GM12878 (cell line): ENCODE data around the gene SEMA3A. TPM values are rescaled to one million over a fixed set of nuclear protein-coding genes. Genes with fewer than 3 reads are reported as not detected.

ENCODE experiments used
- ATAC-seq: fragments of 200-7000 bp; cut with Tn5 transposase; 3 replicates; pipeline ENCODE4 v1.9.1; 2020; ENCODE audit warnings: mild to moderate bottlenecking, moderate library complexity
- BruUV-seq: library from RNA; stranded (reverse); fragments of 400-500 nt; replicated peaks from 2 replicates; lab custom pipeline; 2021; lab: Mats Ljungman, UMichigan
- CTCF ChIA-PET: fragments of 300-600 bp; sonication (Branson Sonifier 250); formaldehyde crosslinking; extraction: SDS; loops from one replicate; lab custom pipeline; 2021; ENCODE audit warnings: inconsistent platforms; lab: Yijun Ruan, JAX
- POLR2A ChIA-PET: fragments of 350-600 bp; formaldehyde crosslinking; extraction: SDS; loops from one replicate; lab custom pipeline; 2021; ENCODE audit warnings: inconsistent platforms; lab: Charles Lee
- RAD21 ChIA-PET: fragments of 300-600 bp; sonication (Branson Sonifier 250); formaldehyde crosslinking; loops from one replicate; lab custom pipeline; 2023; ENCODE audit warnings: antibody characterized with exemption; ENCODE audit not compliant: unreplicated experiment; lab: Charles Lee
- SMC1A ChIA-PET: fragments of 300-600 bp; sonication (Branson Sonifier 250); formaldehyde crosslinking; loops from one replicate; lab custom pipeline; 2023; ENCODE audit not compliant: unreplicated experiment, uncharacterized antibody; lab: Charles Lee
- DNase-seq: peaks from one replicate; pipeline ENCODE4 v3.0.0-alpha.2; 2011; ENCODE audit warnings: low read depth, low spot score
- FAIRE-seq: peaks from 3 replicates; lab custom pipeline; 2011; peaks lifted over from hg19 to GRCh38; lab: Jason Lieb, UNC
- H2AFZ ChIP-seq: 2 replicates; pipeline ENCODE4 v1.6.0; 2011; ENCODE audit warnings: low read depth, low read length, control low read depth; ENCODE audit not compliant: control insufficient read depth
- H3K27ac ChIP-seq: 2 replicates; pipeline ENCODE4 v1.5.1; 2011; ENCODE audit warnings: control low read depth; ENCODE audit not compliant: control insufficient read depth, insufficient read depth
- H3K27me3 ChIP-seq, 2 experiments: replicated peaks in 1 of 2; 2 replicates each; pipeline versions ENCODE4 v1.6.0 to v1.6.1; 2011; ENCODE audit warnings: low read length in 1 of 2; ENCODE audit not compliant: control insufficient read depth in 2 of 2, insufficient read depth in 2 of 2
- H3K36me3 ChIP-seq, 2 experiments: 2 replicates each; pipeline ENCODE4 v1.5.1; 2011; ENCODE audit warnings: low read length in 1 of 2; ENCODE audit not compliant: control insufficient read depth in 2 of 2, insufficient read depth in 2 of 2
- H3K4me1 ChIP-seq: 2 replicates; pipeline ENCODE4 v1.6.1; 2011; ENCODE audit warnings: mild to moderate bottlenecking, low read length, moderate library complexity, mixed read lengths; ENCODE audit not compliant: control insufficient read depth, insufficient read depth
- H3K4me2 ChIP-seq: 2 replicates; pipeline ENCODE4 v1.6.0; 2011; ENCODE audit warnings: control low read depth; ENCODE audit not compliant: control insufficient read depth, insufficient read depth
- H3K4me3 ChIP-seq: fragments of 200-600 bp; sonication (generic); 2 replicates; pipeline ENCODE4 v1.5.1; 2016
- H3K79me2 ChIP-seq: 2 replicates; pipeline ENCODE4 v1.6.0; 2011; ENCODE audit warnings: low read length; ENCODE audit not compliant: control insufficient read depth, insufficient read depth
- H3K9ac ChIP-seq: 2 replicates; pipeline ENCODE4 v1.8.0; 2011; ENCODE audit warnings: low read length, control low read depth, mixed read lengths; ENCODE audit not compliant: control insufficient read depth, insufficient read depth
- H3K9me3 ChIP-seq: replicated peaks from 3 replicates; pipeline ENCODE4 v1.5.1; 2011; ENCODE audit warnings: mild to moderate bottlenecking, low read length; ENCODE audit not compliant: control insufficient read depth, insufficient read depth
- H4K20me1 ChIP-seq: 2 replicates; pipeline ENCODE4 v1.6.0; 2011; ENCODE audit not compliant: control insufficient read depth, insufficient read depth
- CBFB ChIP-seq: IDR thresholded peaks from 2 replicates; pipeline ENCODE4 v1.6.1; 2016; ENCODE audit warnings: antibody characterized with exemption, low read depth
- CHD1 ChIP-seq: IDR thresholded peaks from 2 replicates; pipeline ENCODE4 v1.6.1; 2012; ENCODE audit warnings: low read depth, low read length, improper control_type of control experiment
- JUND ChIP-seq: IDR thresholded peaks from 2 replicates; pipeline ENCODE4 v1.6.1; 2012; ENCODE audit warnings: low read depth, mild to moderate bottlenecking, low read length, improper control_type of control experiment, moderate library complexity
- LARP7 ChIP-seq: fragments of 450-650 bp; IDR thresholded peaks from 2 replicates; pipeline ENCODE4 v1.6.1; 2017; ENCODE audit warnings: mild to moderate bottlenecking
- PBX3 ChIP-seq: IDR thresholded peaks from 2 replicates; pipeline ENCODE4 v1.6.1; 2011; ENCODE audit warnings: mild to moderate bottlenecking, low read depth, low read length, moderate library complexity; ENCODE audit not compliant: insufficient replicate concordance
- REST ChIP-seq: IDR thresholded peaks from 2 replicates; pipeline ENCODE4 v1.6.1; 2012; ENCODE audit warnings: mild to moderate bottlenecking, low read depth, low read length
- SMAD1 ChIP-seq: fragments of 450-650 bp; IDR thresholded peaks from 2 replicates; pipeline ENCODE4 v1.6.1; 2018; ENCODE audit warnings: mild to moderate bottlenecking, low read depth; ENCODE audit not compliant: partially characterized antibody
- WGBS: methylation state at CpG from one replicate; pipeline ENCODE4 v1.1.6; 2016; ENCODE audit warnings: low lambda C conversion rate; ENCODE audit not compliant: insufficient replicate concordance, insufficient coverage; ENCODE audit errors: missing lambda C conversion rate; 5-methylcytosine and 5-hydroxymethylcytosine counted together
- in situ Hi-C: fragments of 300-500 bp; cut with MboI; formaldehyde crosslinking; loops from 9 replicates; pipeline ENCODE4 v1.14.3; 2018; ENCODE audit warnings: mixed read lengths
- intact Hi-C: fragments of 100-400 bp; cut with micrococcal nuclease; formaldehyde crosslinking; loops from one replicate; pipeline ENCODE4 v1.14.2; 2022; ENCODE audit not compliant: unreplicated experiment
- polyA plus RNA-seq, 11 experiments: library from polyadenylated mRNA; depleted of rRNA in 4 of 11; unstranded in 6 of 11; stranded (reverse) in 5 of 11; fragments of >200 nt; fragmentation: Nextera tagmentation in 4 of 11; fragmentation: Illumina TruSeq in 1 of 11; extraction: Ambion mirVana in 4 of 11; extraction: Trizol in 1 of 11; gene quantifications; 1 replicate in 1 of 11; 2 replicates in 10 of 11; pipeline versions ENCODE4 v1.2.1 to v1.2.3, GENCODE V29; 2011 to 2016; ENCODE audit warnings: inconsistent platforms in 2 of 11, missing spikeins in 2 of 11, low read depth in 1 of 11
- total RNA-seq, 4 experiments: library from RNA; depleted of rRNA in 3 of 4; stranded (reverse); fragments of >200 nt in 3 of 4; fragmentation: Illumina TruSeq in 1 of 4; extraction: Trizol in 1 of 4; gene quantifications; 2 replicates each; pipeline versions ENCODE4 v1.2.1 to v1.2.3, GENCODE V29; 2013 to 2021

Gene SEMA3A
- total and polyA plus RNA-seq, 10 of the 15 experiments (the other 5 are each of a cell fraction or from before 2014, with no cell fraction given): 0.01 to 3.3 (median 0.24) TPM

- TF ChIP-seq LARP7: no peak
- TF ChIP-seq, all 136 proteins: peak for 0
Measured at GRCh38 chr7:84113906-84114850, 80.4 kb downstream of the SEMA3A start (continued).

GRCh38 chr7:84113286-84113685, 81.3 kb downstream of the SEMA3A start:
- intact Hi-C loops (no loop called here), in situ Hi-C loops (no loop called here)
- ChIA-PET RAD21 (no interaction called here), SMC1A (interaction anchor here (0.5 to 1.4 kb wide), 3 partner anchors 13 to 78 kb away, joined by 3 read pairs; no protein-coding TSS in a partner anchor), CTCF (interaction anchor here (0.6 kb wide), 1 partner anchor 355 kb away, joined by 3 read pairs; no protein-coding TSS in a partner anchor), POLR2A (no interaction called here)
- FAIRE-seq: no peak
- TF ChIP-seq REST (no peak), SMAD1 (no peak), CBFB (no peak), PBX3 (no peak), JUND (no peak), CHD1 (no peak)
- Histone ChIP-seq H3K36me3 (no peaks in the 10 kb centered on the region), H3K9me3 (no peaks in the 10 kb centered on the region), H3K79me2 (no peaks in the 10 kb centered on the region), H2AFZ (no peak overlapping the region), H4K20me1 (no peaks in the 10 kb centered on the region), H3K4me3 (no peak overlapping the region), H3K4me1 (no peaks in the 10 kb centered on the region), H3K27ac (no peak overlapping the region), H3K27me3 (no peaks in the 10 kb centered on the region), H3K9ac (no peak overlapping the region), H3K4me2 (no peak overlapping the region)
- no peak for ATAC-seq
- no TSS peak for BruUV-seq
- DNase-seq: no peak
- 3% methylated on average over 2 of the region's 2 CpGs for WGBS
